ENCODE results near the gene ATP7A.

ATP7A gene

GRCh38 chrX:77966361-77966760 lies 55.9 kb downstream of the ATP7A start:
- no peak for DNase-seq (ENCODE audit: extremely low read depth, low read depth)
- TF ChIP-seq CTCF (IDR thresholded peaks at IDR 0.05; ENCODE audit: low read depth, low read length) = no peak

- no peak for TF ChIP-seq CTCF (IDR thresholded peaks at IDR 0.05; ENCODE audit: low read depth, low read length)
- no peak for DNase-seq (ENCODE audit: extremely low read depth, low read depth)
These were observed 57.1 kb downstream of the ATP7A start for GRCh38 chrX:77967631-77968030.

DNA sequence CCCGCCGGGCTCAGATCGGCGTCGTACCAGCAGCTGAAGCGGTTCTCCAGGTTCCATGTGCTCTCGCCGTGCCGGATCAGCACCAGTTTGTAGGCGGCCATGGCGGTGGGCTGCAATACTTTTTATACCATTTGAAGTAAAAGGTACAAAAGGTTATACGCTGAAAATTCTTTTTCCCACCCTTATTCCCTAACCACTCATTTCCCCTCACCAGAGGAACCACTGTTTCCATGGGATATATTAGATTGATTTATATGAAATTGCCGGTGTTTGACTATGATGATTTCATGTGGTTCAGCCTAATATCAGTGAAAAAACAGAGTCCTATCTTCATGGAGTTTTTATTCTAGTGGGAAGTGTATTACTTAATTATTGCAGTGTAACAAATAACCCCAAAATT lies 59.0 kb downstream of the ATP7A start, which contains the start of gene PGAM4:
Gene PGAM4, minus strand, starts transcription at position 101 of the 400 bp plus-strand sequence. Its CDS starts 0 bp downstream, at position 101.
- DNase-seq (ENCODE audit: extremely low read depth, low read depth) = no peak
- no peak for TF ChIP-seq CTCF (IDR thresholded peaks at IDR 0.05; ENCODE audit: low read depth, low read length)

DNA sequence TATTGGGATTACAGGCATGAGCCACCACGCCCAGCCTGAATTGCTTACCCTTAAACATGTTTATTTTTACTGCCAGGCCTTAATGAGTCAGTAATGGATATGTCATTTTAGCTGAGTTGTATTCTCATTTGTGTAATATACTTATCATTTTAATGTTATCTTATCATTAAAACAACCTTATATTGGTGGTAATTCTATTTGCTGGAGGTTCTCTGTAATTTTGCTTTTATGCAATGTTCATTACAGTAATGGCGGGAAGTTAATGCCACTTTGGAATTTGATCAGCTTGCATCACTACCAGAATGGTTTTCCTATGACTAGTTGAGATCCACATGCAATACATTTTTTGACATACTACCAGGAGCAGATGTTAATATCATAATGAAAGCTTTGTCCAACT lies 65.3 kb downstream of the ATP7A start:
- DNase-seq (ENCODE audit: extremely low read depth, low read depth) = no peak
- no peak for TF ChIP-seq CTCF (IDR thresholded peaks at IDR 0.05; ENCODE audit: low read depth, low read length)

DNA sequence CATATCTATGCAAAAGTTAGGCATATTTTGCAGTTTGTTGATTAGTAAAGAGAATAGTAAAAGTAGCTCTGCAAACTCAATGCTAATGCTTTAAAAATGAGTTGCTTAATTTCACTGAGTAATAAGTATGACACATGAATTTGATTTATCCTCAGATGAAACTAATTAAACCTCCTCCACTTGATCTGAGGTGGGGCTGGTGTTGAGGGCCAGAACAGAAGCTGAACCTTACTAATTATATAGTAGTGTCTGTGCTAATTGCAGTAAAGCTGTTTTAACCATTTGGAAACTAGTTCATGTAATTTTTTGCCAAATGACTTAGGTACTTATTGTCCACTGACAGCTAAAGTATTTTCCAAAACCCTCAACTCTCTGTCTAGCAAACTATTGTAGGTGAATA lies 66.6 kb downstream of the ATP7A start:
- no peak for DNase-seq (ENCODE audit: extremely low read depth, low read depth)
- no peak for TF ChIP-seq CTCF (IDR thresholded peaks at IDR 0.05; ENCODE audit: low read depth, low read length)

- no peak for TF ChIP-seq CTCF (IDR thresholded peaks at IDR 0.05; ENCODE audit: low read depth, low read length)
- DNase-seq (ENCODE audit: extremely low read depth, low read depth) = no peak
These were observed 67.0 kb downstream of the ATP7A start for GRCh38 chrX:77977518-77977917.

- no peak for TF ChIP-seq CTCF (IDR thresholded peaks at IDR 0.05; ENCODE audit: low read depth, low read length)
- DNase-seq (ENCODE audit: extremely low read depth, low read depth) = no peak
These were observed 69.4 kb downstream of the ATP7A start for GRCh38 chrX:77979870-77980269.

All from AG09319 (cell line).